Activated CD8-positive, alpha-beta memory T cell treated with anti-CD3 and anti-CD28 coated beads, Interleukin-2, amount 50 U/mL, for 1 hour (primary cell): ENCODE measurements around the gene CELF3.

Source experiments
- DNase-seq: peaks from one replicate; pipeline ENCODE4 v3.0.0-alpha.2; 2020; ENCODE audit errors: extremely low read depth

CELF3 gene

GRCh38 chr1:151720974-151721787 lies 4.6 kb upstream of the CELF3 start, which contains the start of gene RIIAD1:
RIIAD1 (plus strand) TSS chr1:151721522; CDS start chr1:151721537, 15 bp downstream.
- no peak for DNase-seq

DNA sequence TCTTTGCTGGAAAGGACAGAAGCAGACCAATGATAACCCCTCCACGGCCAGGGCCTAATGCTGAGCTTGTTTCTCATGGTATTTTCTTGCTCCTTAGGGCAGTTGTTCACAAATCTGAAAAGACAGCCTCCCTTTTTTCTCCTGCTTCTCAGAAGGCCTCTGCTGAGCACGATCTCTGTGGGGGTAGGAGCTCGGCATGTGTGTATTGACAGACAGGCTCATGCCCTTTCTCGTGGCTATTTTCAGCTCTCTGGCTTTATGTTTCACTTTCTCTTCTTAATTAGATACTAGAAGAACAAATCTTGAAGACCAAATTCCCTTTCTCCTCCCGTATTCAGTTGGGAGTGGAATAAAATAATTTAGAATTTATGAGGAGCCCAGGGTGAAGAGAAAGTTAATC lies 4.0 kb upstream of the CELF3 start:
- no peak for DNase-seq

DNA sequence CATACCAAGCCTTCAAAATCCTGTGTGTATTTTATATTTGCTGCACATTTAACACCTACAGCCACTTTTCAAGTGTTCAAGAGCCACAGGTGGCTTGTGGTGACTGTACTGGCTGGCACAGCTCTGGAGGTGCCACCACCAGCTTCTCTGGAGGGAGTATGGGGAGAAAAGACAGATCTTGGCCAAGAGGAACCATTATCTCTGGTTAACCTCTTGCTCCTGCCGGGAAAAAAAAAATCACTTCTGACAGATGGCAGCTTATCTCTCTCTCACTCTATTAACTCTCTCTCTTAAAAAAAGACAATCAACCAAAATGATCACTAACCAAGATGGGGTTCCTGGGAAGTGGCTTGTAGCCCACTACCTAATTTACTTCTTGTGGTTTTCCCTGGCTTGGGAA lies 3.5 kb upstream of the CELF3 start:
- no peak for DNase-seq

- DNase-seq: no peak
Observed at GRCh38 chr1:151718666-151719065, 2.1 kb upstream of the CELF3 start.

GRCh38 chr1:151718011-151718431 lies 1.4 kb upstream of the CELF3 start:
- DNase-seq: no peak

DNA sequence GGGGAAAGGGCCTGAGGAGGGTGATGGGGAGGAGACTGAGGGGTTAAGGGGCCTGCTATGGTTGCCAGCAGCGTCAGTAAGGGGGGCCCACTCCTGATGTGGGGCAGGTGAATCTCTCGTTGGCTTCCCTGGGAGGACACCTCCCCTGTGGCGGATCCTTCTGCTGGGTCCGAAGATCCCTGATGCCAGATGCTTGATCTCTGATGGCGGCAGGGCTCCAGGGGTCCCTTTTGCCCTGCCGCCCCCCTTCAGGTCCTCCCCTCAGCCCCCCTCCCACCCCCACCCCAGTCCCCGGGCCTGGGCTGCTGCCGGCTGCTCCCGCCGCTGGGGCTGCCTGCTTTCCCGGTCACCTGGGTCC lies 219 bp downstream of the CELF3 start:
- DNase-seq: no peak

GRCh38 chr1:151715726-151716404 lies 738 bp downstream of the CELF3 start:
- DNase-seq: no peak

DNA sequence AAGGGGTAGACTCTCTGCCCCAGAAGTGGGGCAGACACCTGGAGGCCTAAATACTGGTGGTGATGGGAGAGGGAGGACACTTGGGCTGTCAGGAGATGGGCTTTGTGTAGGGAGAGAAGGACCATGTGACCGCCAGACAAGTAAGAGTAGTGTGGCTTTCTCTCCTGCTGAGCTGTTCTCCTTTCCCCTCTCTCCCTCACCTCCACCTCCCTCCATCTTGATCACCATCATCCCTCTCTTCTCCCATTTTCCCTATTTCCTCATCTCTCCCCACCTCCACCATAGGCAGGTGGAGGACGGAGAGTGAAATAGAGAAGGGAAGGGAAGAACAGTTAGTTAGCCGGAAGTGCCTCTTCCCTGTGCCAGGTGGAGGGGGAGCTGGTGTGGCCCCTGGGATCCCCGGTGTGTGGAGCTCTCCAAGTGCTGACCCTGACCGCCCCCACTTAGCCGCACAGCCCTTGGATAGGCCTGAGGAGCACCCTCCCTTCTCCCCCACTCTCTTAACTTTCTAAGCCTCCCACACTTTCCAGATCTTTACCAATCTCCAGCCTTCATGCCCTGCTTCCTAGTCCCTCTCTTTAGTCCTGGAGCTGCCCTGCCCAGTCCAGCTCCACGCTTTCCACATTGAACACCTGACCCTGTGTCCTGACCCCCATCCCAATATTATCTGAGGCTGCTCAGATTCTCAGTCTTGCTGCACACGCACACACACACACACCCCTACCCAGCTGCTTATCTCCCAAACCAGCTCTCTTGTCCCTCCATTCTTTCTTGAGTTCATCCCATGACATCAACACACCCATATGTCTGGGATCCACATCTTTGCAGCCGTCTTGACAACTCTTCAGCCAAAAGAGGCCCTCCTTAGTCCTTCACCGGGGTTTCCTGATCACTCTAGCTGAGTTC lies 1.5 kb downstream of the CELF3 start:
- DNase-seq: no peak

DNA sequence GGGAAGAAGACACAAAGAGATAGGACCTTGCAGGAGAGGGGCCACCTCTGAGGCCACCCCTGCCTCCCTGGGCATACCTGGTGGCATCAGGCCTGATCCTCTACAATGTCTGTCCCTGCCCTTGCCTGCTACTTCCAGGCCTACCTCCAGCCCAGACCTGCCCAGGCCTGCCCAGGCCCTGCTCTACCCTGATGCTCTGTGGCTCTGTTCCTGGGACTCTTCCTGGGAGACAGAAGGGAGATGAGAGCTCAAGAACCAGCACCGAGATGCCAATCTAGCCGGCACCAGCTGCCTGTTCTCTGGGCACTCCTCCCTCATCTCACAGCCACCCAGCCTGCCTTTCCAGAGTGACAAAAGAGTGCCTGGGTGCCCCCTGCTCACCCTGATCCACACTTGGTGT lies 2.7 kb downstream of the CELF3 start:
- no peak for DNase-seq

DNA sequence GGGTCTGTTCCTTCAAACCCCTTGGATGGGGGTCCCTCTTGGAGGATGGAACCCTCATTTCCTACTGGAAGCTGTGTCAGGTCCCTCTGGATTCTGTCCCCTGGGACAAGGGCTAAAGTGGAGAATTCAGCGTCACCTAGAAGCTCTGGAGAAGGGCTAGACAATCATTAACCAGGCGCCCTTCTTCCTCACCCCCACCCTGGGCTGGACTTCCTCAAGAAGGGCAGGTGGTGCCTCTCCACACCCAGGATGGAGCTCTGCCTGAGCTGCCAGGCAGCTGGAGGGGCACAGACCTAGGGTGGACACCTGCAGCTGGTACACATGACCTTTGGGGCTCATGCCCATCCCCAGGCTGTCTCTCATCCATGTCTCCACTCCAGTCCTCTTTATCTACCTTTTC lies 3.6 kb downstream of the CELF3 start:
- DNase-seq: no peak

- DNase-seq: no peak
Observed at GRCh38 chr1:151711951-151712350, 4.7 kb downstream of the CELF3 start.

GRCh38 chr1:151711044-151711800 lies 5.4 kb downstream of the CELF3 start:
- no peak for DNase-seq

DNA sequence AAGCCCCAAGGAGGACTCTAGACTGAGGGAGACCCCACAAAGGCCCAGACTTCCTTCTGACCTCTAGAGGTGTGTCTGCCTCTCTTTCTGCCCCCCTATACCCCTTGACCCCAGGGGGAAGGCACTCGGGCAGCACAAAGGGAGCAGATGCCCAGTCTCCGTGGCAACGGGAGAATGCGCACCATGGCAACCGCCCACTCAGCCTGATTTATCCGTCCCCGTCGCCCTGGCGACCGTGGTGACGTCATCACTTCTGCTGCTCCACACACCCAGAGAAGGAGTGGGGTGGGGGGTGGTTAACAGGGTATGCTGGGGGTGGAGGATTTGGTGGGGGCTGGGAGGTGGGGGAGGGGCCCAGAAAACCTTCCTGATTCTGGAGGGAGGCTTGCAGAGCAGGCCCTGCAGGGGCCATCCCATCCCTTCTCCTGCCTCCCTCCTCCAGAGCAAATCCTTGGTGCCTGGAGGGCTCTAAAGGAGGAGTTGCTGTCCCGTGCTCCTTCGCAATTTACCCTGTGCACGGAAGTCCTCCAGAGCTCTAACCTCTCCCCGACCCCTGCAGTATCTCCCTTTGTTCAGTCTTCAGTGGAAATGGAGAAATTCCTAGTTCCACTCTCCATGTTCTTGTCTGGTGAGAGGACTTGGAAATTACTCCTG lies 6.3 kb downstream of the CELF3 start:
- no peak for DNase-seq

DNA sequence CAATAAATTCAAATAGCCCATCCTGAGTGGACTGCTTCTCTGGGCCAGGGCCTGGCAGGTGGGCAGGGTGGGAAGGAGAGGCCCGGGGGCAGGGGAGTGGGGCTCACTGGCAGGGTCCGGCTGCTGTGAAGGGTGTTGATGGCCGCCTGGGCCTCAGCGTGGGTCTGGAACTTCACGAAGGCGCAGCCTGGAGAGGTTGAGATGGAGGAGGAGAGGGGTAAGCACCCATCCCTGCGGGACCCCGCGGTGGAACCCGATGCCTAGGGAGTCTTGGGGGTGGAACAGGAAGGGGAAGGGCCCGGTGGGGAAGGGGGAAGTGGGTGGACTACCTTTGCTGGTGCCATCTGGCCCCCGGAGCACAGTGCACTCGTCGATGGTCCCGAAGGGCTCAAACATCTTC lies 7.7 kb downstream of the CELF3 start:
- DNase-seq: no peak

- no peak for DNase-seq
Observed at GRCh38 chr1:151707541-151708065, 9.0 kb downstream of the CELF3 start.

DNA sequence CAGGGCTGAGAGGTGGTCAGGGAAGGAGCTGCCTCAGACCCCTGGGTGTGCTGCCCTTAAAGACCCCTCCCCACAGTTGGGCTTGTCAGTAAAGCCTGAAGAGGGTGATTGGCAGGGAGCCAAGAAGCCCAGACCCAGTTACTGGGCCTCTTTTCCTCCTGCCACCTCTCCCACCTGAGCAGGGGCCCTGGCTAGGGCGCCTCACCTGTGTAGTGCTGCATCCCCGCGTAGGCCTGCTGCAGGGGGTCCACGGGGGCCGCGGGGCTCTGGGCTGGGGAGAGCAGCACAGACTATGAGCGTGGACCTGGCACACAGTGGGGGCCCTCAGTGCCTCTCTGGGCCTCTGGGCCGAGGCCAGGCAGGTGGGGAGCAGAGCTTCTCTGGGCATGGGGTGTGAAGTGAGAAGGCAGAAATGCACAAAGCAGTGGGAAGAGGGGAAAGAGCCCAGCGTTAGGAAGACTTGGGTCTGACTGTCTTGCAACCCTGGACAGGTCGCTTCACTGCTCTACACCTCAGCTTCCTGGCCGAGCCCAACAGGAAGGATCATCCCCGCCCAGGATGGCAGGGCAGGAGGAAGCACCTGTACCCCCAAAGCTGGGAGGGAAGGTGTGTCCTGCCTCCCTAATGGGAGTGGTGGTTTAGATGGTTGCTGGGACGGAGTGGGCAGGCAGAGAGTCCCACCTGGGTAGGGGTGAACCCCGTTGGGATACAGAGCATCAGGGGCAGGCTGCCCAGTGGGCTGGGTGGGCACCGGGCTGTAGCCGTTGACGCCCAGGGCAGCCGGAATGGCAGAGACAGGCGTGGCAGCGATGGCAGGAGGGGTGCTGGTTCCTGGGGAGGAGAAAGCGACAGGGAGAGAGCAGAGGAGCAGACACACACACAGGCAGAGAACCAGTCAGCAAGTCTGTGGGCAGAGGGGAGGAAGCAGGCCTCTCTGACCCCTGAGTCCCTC lies 9.9 kb downstream of the CELF3 start:
- no peak for DNase-seq

GRCh38 chr1:151705753-151706463 lies 10.7 kb downstream of the CELF3 start:
- DNase-seq: no peak

DNA sequence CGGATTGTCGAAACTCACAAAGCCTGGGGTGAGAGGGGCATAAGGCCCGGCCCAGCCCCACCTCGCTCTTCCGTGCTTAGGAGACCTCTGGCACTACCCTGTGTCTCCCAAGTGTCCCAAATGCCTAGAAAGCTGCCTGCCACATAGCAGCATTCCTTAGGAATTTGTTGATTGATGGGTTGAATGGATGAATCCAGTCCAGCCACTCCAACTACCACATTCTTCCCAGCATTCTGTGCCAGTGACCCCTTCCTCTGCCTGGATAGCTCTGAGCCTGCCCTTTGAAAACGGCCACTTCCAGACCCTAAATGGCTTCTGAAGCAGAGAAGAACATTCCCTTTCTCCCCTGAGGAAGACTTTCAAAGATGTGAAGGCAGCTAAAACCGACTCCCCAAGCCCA lies 11.5 kb downstream of the CELF3 start:
- DNase-seq: no peak

- DNase-seq: no peak
Observed at GRCh38 chr1:151704246-151704645, 12.4 kb downstream of the CELF3 start.
